NK-92 treated with Interleukin-12 subunit alpha and Interleukin-12 subunit beta, amount 100 ng/mL, for 24 hours (cell line): ENCODE measurements around the gene CLEC7A.

Experiments
- DNase-seq: peaks from one replicate; lab custom pipeline; 2025; lab: John Stamatoyannopoulos, UW

The CLEC7A gene

DNA sequence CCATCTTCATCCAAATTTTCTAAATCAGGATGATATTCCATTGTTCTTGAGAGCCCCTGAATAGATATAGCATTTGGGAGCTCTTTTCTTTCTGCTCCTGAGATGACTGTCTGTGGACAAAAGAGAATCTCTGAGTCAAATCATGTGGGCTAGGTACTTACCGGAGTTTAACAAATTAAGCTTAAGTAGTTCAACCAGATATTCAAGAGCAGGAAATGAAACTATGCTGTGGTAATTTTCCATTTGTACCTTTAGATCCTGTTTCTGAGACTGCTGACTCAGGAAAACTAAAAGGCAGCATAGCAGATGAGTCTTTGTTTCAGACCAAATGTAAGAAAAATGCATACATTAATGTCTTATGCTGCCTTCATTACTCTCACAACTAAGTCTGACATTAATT, at the start of gene CLEC7A:
Gene CLEC7A (minus strand): TSS at position 158 of the 400 bp plus-strand sequence. CDS start 117 bp downstream, at position 41.
- no peak for DNase-seq

DNA sequence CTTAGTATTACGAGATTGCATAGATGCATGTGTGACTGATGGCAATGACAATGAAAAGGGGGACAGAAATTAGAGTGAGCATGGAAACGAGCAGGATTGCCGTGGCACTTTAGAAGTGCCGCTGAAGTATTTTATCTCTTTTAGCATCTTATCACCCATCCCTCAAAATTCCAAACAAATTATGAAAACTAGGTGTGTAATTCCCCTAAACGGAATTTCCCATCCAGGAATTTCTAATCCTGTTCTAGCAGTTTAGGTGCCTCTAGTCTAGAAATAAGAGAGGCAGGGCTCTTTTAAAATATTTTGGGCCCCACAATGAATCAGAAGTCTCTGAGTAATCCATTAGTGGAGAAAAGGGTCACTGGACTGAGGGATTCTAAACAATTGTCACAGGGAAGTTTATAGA, 49.8 kb upstream of the CLEC7A start:
- no peak for DNase-seq

DNA sequence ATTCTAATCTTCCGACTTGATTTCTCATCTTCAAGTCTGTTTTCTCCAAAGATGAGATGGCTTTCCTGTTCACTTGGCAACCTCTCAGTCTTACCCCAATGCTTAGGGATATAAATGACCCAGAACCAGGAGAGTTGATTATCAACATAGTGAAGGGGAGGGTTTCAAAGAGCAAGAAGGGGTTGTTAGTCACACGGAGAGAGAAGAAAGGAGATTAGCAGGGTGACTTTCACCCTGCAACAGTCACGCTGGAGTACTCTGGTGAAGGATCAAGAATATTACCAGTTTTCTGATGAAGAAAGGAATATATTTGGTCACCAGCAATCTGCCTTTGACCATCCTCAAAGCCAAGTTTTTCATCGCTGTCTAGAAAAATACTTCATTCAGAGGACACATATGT, 48.8 kb upstream of the CLEC7A start, which contains the start of gene TMEM52B:
Gene TMEM52B (plus strand): TSS at position 212 of the 400 bp plus-strand sequence. CDS start 543 bp downstream, outside the sequence.
- no peak for DNase-seq

DNA sequence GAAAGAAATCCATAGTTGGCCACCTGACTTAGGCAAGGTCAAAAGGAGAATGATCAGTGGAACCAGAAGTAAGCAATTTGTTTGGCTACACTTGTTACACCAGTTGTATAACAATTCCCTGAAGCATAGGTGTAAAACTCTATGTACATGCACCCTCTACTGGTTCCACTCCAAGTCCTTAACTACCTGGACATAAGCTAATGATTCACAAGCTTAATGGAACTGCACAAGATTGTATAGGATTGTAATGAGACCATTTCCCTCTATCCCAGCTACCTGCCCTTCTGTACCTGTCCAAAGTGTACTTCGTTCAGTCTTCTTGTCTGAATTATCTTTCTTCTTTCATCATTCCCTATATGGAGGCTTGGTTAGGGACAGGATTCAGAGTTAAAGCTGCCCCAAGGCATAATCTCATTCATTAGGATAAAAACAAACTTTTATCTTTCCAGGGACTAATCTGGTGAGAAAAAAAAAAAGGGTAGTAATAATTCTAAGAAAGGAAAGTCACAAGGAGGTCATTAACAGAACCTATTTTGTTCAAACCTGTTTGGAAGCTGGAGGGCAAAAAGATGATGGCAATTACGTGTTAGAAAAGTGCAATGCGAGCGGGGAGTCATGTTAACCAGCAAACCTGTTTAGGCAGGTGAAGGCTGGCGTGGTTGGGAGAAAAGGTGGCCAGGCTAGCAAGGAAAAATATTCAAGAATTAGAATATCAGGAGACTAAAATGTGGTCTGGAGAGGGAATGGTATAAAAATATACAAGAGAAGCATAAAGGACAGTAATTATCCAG, 46.0 kb upstream of the CLEC7A start:
- DNase-seq, result no peak

DNA sequence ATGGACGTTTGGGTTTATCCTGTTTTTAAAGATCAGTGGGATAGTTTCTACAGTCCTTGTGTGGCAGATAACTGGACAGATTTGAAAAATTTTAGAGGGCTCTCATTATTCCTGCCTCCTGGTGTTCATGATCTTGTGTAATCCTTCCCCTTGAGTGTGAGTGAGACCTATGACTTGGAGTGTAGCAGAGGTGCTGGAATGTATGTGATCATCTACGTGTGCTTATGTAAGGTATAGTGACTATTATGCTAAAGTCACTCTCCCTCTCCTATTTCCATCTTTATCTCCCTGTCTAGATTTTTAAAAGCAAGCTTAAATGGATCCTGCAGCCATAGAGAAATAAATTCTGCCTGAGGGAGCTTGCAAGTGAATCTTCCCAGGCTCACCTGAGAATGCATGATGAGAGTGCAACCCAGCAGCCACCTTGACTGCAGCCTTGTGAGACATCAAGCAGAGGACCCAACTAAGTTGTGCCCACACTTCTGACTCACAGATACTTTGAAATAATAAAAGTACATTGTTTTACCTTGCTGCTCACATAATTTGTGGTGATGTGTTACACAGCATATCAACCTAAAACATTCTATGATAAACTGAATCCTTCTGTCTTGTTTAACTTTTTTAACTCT, 45.1 kb upstream of the CLEC7A start:
- no peak for DNase-seq

DNA sequence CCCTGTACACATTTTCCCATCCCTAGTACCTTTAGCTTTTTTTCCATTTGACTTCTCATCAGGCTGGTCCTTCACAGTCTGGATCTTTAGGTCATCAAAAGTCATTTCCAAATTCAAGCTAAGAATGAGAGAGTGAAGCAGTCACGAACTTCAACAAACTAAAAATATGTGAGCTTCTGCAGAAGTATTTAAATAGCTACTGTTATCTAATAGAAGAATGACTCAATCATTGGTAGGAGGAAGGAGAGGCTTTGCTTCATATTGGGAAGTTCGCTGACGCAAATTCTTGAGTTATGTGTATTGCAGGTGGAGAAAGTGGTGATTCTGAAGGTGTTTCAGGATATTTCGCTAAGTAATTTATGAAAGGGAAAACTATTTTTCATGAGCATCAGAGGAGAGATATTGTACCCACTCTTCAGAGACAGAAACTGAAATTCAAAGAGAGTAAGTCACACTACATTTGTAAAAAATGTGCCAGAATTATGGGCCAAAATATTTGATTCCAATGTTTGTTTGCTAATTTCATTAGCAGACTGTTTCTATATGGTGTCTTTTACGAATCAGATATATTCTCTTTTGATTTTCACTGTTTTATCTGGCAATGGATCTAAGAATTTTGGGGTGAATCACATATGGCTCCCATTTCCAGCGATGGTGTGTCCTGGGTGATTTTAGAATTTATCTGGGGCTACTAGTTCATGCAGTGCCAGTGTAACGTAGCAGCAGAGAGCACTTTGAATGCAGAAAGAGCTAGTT, 42.2 kb upstream of the CLEC7A start, which contains the start of gene OLR1:
Gene OLR1 (minus strand): TSS at position 160 of the 756 bp plus-strand sequence. CDS start 55 bp downstream, at position 105.
- no peak for DNase-seq

DNA sequence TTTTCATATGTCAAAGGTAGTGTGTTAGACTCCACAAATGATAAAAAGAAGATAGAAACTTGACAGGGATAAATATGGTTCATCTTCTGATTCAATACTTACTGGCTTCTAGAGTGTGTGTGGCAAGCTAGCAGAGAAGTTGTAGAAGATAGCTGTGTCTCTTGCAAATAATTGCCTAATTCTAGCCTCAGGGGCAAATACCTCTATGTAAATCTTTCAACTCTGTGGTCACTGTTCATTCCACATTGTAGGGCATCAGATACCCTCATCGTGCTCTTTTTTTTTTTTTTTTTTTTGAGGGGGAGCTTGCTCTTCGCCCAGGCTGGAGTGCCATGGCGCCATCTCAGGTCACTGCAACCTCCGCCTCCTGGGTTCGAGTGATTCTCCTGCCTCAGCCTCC, 40.2 kb upstream of the CLEC7A start:
- DNase-seq, result no peak

DNA sequence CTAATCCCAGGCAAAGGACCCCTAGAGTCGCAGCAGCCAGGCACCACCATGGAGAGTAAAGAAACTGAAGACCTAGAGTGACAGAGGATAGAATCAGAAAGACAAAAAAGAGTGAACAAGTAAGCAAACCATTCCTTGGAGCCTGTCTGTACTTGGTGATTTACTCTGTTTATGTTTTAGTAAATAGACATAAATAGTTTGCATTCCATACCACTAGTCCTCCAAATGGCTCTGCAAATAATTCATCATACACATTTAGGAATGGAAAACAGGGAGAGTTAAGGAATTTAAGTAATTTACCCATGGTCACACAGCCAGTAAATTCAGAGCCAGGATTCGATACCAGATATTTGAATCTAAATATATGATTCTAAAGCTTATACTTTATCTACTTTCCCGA, 39.1 kb upstream of the CLEC7A start:
- DNase-seq, result no peak

DNA sequence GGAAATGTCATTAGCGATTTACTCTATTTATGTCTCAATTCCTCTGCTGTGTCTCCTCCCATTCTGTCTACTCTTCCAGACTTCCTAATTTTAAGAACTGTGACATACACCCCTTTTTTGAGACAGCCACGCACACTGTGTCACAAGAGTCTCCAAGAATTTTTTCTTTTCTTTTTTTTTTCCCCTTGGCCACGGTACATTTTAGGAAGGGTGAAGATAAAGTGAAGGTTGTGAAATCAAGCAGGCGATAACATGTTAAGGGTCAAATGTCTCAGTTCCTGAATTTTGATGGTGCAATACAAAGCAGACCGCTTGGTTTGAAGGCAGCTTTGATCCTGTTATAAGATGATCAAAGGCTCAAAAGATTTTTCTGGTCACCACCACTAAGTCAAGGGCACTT, 37.6 kb upstream of the CLEC7A start:
- DNase-seq, result no peak

DNA sequence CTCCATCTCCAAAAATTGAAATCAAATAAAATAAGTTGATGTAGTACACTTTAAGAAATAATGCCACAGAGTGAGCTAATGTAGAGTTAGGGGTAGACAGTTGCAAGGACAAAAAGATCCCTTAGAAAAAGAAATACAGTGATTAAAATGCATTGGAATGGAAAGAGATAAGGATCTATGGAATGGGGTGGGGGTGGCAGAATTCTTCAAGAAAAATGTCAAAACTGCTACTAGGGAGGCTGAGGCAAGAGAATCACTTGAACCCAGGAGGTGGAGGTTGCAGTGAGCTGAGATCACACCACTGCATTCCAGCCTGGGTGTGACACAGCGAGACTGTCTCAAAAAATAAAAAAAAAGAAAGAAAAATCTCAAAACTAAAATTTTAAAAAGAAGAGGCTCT, 35.4 kb upstream of the CLEC7A start:
- DNase-seq, result no peak

DNA sequence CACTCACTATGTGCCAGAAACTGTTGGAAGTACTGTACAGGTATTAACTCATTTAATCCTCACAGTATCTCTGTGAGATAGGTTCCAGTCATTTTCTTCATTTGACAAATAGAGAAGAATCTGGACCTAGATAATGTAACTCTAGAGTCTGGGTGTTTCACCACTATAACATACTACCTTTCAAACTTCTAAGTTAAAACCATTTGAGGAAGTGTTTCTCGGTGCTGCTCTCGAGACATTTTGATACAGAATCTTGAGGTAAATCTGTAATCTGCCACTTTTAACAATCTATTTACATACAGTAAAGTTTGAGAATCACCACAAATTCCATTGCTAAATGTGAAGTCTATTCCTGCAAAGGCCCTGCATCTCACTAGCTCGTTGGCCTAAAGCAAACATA, 33.1 kb upstream of the CLEC7A start:
- no peak for DNase-seq

DNA sequence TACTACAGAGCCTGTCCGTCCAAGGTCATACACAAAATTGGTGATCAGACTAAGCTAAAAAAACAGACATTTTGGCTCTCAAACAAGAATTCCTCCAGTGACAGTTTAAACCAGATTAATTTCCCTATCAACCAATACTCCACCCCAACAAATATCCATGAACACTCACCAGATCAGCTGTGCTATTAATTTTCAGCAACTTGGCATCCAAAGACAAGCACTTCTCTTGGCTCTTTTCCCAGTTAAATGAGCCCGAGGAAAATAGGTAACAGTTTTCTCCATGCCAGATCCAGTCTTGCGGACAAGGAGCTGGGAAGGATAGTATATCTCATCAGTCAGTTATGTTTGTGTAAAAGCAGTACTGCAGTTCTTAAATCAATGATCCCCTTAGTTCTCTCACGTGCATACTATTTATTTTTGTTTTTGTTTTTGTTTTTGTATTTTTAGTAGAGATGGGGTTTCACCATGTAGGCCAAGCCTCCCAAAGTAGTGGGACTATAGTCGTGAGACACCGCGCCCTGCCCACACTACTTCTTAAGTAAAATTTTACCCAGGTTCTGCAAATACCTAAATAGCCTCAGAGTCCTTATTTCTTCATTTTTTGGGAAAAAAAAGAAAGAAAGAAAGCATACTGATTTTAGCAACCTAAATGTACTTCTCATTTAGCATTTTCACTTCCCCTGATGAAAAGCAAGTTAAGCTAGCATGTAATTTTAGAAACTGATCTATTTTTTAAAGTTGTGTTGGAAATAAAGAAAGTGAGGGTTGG, 30.8 kb upstream of the CLEC7A start:
- no peak for DNase-seq

DNA sequence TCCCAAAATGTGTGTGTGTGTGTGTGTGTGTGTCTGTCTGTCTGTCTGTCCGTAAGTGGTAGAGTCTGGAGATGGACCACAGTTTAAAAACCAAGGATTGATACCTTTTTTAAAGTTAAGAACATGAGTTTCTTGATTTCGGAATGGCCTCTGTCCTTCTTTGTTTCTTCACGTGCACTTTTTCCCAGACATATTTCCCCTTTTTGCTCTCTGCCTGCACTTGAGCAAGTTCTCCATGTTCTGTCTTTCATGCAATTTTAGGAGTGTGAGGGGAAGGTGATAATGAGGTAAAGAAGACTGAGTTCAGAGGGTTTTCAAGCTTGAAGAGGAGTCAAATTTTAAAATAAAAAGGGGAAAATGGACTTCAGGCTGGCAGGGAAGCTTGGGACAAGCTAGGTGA, 29.3 kb upstream of the CLEC7A start:
- no peak for DNase-seq

DNA sequence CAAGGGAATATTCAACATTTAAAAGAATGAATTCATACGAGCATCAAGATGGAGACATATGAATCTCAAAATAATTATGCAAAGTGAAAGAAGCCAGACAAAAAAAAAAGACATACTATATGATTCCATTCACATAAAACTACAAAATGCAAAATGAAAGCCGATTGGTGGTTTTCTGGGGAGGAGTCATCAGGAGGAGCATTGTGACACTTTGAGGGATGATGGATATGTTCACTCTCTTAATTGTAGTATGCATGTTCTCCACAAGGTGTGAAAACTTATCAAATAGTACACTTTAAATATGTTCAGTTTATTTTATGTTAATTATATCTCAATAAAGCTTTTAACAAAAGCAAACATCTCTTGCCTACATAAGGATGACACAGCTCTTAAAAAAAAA, 28.4 kb upstream of the CLEC7A start:
- no peak for DNase-seq

DNA sequence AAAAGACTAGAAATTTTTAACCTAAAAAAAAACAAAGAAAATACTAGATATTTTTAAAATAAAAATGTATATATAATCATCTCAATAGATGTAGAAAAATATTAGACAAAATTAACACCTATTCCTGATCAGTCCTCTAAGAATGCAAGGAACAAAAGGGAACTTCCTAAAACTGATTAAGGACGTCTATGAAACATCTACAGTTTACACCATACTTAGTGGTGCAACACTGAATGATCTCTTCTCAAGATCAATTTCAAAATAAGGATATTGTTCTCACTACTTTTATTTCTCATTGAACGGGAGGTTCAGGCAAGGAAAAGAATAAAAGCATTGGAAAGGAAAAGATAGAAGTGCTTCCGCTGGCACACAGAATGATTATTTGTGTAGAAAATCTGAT, 26.0 kb upstream of the CLEC7A start:
- no peak for DNase-seq

DNA sequence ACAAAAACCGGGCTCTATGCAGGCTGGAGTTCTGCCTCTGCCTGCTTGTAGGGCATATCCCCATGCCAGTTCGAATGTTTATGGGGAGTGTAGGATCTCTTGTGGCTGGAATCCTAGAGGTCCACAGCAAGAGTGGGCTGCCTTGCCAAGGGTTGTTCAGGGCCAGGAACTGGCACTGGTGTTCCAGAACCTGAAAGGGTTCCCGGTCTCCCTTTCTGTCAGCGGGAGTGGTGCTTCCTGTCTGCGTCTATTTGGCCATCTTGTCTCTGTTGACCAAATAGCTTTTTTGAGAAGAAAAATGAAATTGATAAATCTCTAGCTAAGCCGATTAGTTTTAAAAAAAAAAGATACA, 24.1 kb upstream of the CLEC7A start:
- DNase-seq, result no peak

DNA sequence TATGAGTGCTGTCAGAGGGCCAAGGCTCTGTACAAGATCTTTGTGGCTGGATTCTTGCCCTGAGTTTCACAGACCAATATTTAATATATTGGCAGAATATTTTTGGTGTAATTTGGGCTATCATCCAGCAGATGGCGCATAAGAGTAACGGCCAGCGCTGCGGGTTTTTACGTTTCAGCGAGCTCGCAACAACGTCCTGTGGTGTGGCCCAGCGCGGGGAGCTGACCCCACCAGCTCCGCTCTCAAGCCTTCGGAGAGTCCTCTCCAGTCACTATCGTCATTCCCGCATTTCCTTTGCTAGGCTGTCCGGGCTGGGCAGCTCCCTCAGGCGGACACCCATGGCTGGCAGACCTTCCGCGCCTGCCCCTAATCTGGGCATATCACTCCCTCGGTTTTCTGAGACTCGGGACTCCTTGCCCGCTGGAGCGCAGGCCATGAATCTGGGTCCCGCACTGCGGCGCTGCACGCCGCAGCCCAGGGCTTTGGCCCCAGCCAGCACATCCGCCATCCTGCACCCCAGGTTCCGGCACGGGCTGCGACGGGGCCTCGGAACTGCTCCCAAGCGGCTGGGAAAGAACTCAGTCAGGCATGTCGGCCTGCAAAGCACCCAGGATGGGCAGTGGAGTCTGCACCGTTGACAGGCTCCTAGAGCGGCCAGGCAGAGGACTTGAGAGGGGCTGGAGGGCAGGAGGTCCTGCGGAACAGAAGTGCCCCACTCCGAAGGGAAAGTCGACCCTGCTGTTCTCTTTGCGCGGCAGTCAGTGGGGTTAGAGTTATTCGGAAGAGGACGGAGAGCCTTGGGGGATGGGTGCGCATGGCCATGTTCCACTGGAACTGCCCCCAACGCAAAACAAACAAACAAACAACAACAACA, 23.5 kb upstream of the CLEC7A start:
- DNase-seq, result no peak

DNA sequence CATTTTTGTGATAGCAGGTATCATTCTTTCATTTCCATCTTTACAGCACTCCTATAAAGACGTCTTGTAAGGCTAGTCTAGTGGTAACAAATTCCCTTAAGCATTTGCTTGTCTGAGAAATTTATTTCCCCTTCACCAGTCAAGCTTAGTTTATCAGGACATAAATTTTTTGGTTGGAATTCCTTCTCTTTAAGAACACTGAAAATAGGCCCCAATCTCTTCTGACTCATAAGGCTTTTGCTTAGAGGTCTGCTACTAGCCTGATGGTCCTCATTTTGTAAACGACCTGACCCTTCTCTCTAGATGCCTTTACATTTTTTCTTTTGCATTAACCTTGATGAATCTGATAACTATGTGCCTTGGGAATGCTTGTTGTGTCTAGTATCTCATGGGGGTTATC, 21.6 kb upstream of the CLEC7A start:
- no peak for DNase-seq

DNA sequence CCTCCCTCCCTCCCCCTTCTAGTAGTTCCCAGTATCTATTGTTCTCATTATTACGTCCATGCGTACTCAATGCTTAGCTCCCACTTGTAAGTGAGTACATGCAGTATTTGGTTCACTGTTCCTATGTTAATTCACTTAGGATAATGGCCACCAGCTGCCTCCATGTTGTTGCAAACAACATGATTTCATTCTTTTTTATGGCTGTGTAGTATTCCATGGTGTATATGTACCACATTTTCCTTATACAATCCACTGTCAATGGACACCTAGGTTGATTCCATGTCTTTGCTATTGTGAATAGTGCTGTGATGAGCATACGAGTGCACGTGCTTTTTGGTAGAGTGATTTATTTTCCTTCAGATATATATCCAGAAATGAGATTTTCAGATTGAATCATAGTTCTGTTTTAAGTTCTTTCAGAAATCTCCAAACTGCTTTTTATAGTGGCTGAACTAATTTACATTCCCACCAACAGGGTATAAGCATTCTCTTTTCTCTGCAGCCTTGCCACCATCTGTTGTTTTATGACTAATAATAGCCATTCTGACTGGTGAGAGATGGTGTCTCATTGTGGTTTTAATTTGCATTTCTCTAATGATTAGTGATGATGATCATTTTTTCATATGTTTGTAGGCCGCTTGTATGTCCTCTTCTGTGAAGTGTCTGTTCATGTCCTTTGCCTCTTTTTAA, 17.9 kb upstream of the CLEC7A start:
- no peak for DNase-seq

DNA sequence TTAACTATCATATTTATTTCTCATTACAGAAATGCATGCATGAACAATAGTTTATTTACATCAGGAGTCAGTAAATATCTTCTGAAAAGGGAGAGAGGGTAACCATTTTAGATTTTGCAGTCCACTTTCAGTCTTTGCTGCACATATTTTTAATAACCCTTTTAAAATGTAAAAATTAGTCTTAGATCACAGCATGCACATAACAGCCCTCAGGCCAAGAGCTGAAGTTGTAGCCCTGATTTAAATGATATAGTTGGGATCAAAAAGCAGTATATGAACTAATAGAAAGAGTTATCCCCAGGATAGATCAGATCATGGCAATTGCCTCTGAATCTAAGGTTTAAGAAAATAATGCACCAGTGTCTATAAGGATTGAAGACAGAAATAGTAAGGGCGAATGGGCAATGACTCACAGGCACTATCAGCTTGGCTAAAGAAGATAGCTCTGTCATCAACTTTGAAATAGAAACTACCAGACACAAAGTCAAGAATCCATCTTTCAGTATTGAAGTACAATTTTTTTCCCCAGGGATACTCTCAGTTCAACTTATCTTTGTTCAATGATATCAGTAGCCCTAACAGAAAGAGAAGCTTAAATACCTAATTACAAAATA, 13.1 kb upstream of the CLEC7A start:
- DNase-seq, result no peak
